H1 (cell line): ENCODE measurements around the gene GALNT17. TPM values are rescaled to one million over a fixed set of nuclear protein-coding genes. Genes with fewer than 3 reads are reported as not detected.

ENCODE experiments used
- CTCF ChIA-PET: fragments of 300-600 bp; sonication (Branson Sonifier 250); formaldehyde crosslinking; loops from one replicate; lab custom pipeline; 2021; ENCODE audit not compliant: partially characterized antibody; lab: Charles Lee
- POLR2A ChIA-PET: fragments of 300-600 bp; sonication (Branson Sonifier 250); formaldehyde crosslinking; loops from one replicate; lab custom pipeline; 2021; ENCODE audit warnings: inconsistent platforms; ENCODE audit not compliant: partially characterized antibody; lab: Charles Lee
- DNase-seq, 2 experiments: peaks; one replicate each; pipeline versions ENCODE4 v3.0.0 to v3.0.0-alpha.2; 2010 to 2022; ENCODE audit warnings: low spot score in 2 of 2, low read depth in 1 of 2, mixed read lengths in 1 of 2
- FAIRE-seq: peaks from 2 replicates; lab custom pipeline; 2011; peaks lifted over from hg19 to GRCh38; lab: Jason Lieb, UNC
- H2AFZ ChIP-seq: 2 replicates; pipeline ENCODE4 v1.8.1; 2012; ENCODE audit warnings: low read length, inconsistent platforms
- H2AK5ac ChIP-seq: 2 replicates; pipeline ENCODE4 v1.6.1; 2013; ENCODE audit warnings: low read depth, low read length
- H2BK120ac ChIP-seq: replicated peaks from 2 replicates; pipeline ENCODE3; 2013; ENCODE audit warnings: low read depth, low read length, inconsistent platforms
- H2BK12ac ChIP-seq: 2 replicates; pipeline ENCODE4 v1.6.1; 2013; ENCODE audit warnings: low read depth, low read length
- H2BK15ac ChIP-seq: 2 replicates; pipeline ENCODE4 v1.6.1; 2013; ENCODE audit warnings: low read length
- H2BK20ac ChIP-seq: 2 replicates; pipeline ENCODE4 v1.6.1; 2013; ENCODE audit warnings: low read length
- H2BK5ac ChIP-seq: 2 replicates; pipeline ENCODE4 v1.6.1; 2013; ENCODE audit warnings: low read depth, low read length
- H3K14ac ChIP-seq: 2 replicates; pipeline ENCODE4 v1.6.1; 2013; ENCODE audit warnings: inconsistent platforms; ENCODE audit not compliant: insufficient read length
- H3K18ac ChIP-seq: 2 replicates; pipeline ENCODE4 v1.6.1; 2013; ENCODE audit warnings: low read length; ENCODE audit errors: extremely low read depth
- H3K23ac ChIP-seq: 2 replicates; pipeline ENCODE4 v1.6.1; 2013; ENCODE audit warnings: inconsistent platforms; ENCODE audit not compliant: insufficient read length
- H3K23me2 ChIP-seq: 2 replicates; pipeline ENCODE4 v1.6.1; 2013; ENCODE audit warnings: low read depth, low read length
- H3K27ac ChIP-seq: 2 replicates; pipeline ENCODE4 v1.6.1; 2011; ENCODE audit warnings: low read depth, low read length, inconsistent platforms
- H3K27me3 ChIP-seq, 4 experiments: replicated peaks in 1 of 4; 1 replicate in 1 of 4; 2 replicates in 3 of 4; pipeline versions ENCODE4 v1.6.1 to v1.8.1; 2011 to 2013; ENCODE audit warnings: low read length in 3 of 4, mild to moderate bottlenecking in 3 of 4, inconsistent platforms in 2 of 4, mixed read lengths in 2 of 4, moderate library complexity in 1 of 4; ENCODE audit not compliant: control insufficient read depth in 3 of 4, insufficient read depth in 3 of 4; ENCODE audit errors: extremely low read depth in 1 of 4
- H3K36me3 ChIP-seq, 4 experiments: 2 replicates each; pipeline versions ENCODE4 v1.6.1 to v1.8.1; 2011 to 2013; ENCODE audit warnings: mild to moderate bottlenecking in 4 of 4, low read length in 3 of 4, moderate library complexity in 2 of 4, control low read depth in 1 of 4, inconsistent platforms in 1 of 4; ENCODE audit not compliant: insufficient read depth in 4 of 4, control insufficient read depth in 2 of 4
- H3K4ac ChIP-seq: replicated peaks from 2 replicates; pipeline ENCODE3; 2013; ENCODE audit warnings: low read length, low read depth, mixed read lengths, inconsistent platforms; ENCODE audit not compliant: insufficient read length
- H3K4me1 ChIP-seq, 4 experiments: replicated peaks in 1 of 4; 1 replicate in 1 of 4; 2 replicates in 3 of 4; pipeline versions ENCODE4 v1.6.1 to v1.8.1; 2011 to 2013; ENCODE audit warnings: low read length in 3 of 4, inconsistent platforms in 2 of 4, mixed read lengths in 1 of 4; ENCODE audit not compliant: insufficient read depth in 4 of 4, control insufficient read depth in 3 of 4
- H3K4me2 ChIP-seq, 2 experiments: 2 replicates each; pipeline versions ENCODE4 v1.6.1 to v1.8.1; 2011 to 2013; ENCODE audit warnings: low read depth in 2 of 2, low read length in 2 of 2, control low read depth in 1 of 2, inconsistent platforms in 1 of 2, mild to moderate bottlenecking in 1 of 2; ENCODE audit not compliant: insufficient read depth in 1 of 2
- H3K4me3 ChIP-seq, 4 experiments: fragments of 200-600, 300-600 bp in 1 of 4; sonication (generic), shearing (Covaris generic), sonication (Bioruptor Twin) in 1 of 4; 2 replicates each; pipeline versions ENCODE4 v1.5.1 to v1.8.1; 2011 to 2016; ENCODE audit warnings: low read length in 4 of 4, low read depth in 3 of 4, control low read depth in 2 of 4, inconsistent platforms in 2 of 4, mild to moderate bottlenecking in 2 of 4, mixed read lengths in 1 of 4, moderate library complexity in 1 of 4; ENCODE audit not compliant: insufficient read depth in 2 of 4; ENCODE audit errors: extremely low read depth in 1 of 4
- H3K56ac ChIP-seq: replicated peaks from 2 replicates; pipeline ENCODE3; 2013; ENCODE audit warnings: low read depth, mild to moderate bottlenecking, mixed read lengths, low read length, inconsistent platforms; ENCODE audit not compliant: insufficient read length
- H3K79me1 ChIP-seq: 2 replicates; pipeline ENCODE4 v1.6.1; 2013; ENCODE audit warnings: low read depth, low read length, control low read depth
- H3K79me2 ChIP-seq, 2 experiments: 2 replicates each; pipeline versions ENCODE4 v1.6.1 to v1.8.1; 2012 to 2013; ENCODE audit warnings: low read length in 2 of 2, mild to moderate bottlenecking in 2 of 2, inconsistent platforms in 1 of 2; ENCODE audit not compliant: insufficient read depth in 2 of 2, control insufficient read depth in 1 of 2
- H3K9ac ChIP-seq, 4 experiments: replicated peaks in 1 of 4; 1 replicate in 1 of 4; 2 replicates in 3 of 4; pipeline versions ENCODE4 v1.6.1 to v1.8.1; 2011 to 2013; ENCODE audit warnings: low read depth in 3 of 4, low read length in 3 of 4, control low read depth in 2 of 4, mild to moderate bottlenecking in 2 of 4, moderate library complexity in 2 of 4, inconsistent platforms in 1 of 4; ENCODE audit errors: extremely low read depth in 1 of 4
- H3K9me3 ChIP-seq, 2 experiments: 2 replicates each; pipeline versions ENCODE4 v1.6.1 to v1.8.1; 2012 to 2013; ENCODE audit warnings: mild to moderate bottlenecking in 2 of 2, moderate library complexity in 2 of 2, control low read depth in 1 of 2, inconsistent platforms in 1 of 2, low read depth in 1 of 2, low read length in 1 of 2, mixed read lengths in 1 of 2; ENCODE audit not compliant: insufficient read depth in 2 of 2
- H4K20me1 ChIP-seq, 2 experiments: replicated peaks in 1 of 2; 2 replicates each; pipeline versions ENCODE3 to v1.8.1; 2011 to 2013; ENCODE audit warnings: inconsistent platforms in 2 of 2, low read length in 2 of 2, mild to moderate bottlenecking in 1 of 2; ENCODE audit not compliant: insufficient read depth in 2 of 2, control insufficient read depth in 1 of 2
- H4K5ac ChIP-seq: 2 replicates; pipeline ENCODE4 v1.6.1; 2013; ENCODE audit warnings: low read length, low read depth, mixed read lengths, inconsistent platforms; ENCODE audit not compliant: insufficient read length
- H4K8ac ChIP-seq: 2 replicates; pipeline ENCODE4 v1.8.0; 2013; ENCODE audit warnings: mild to moderate bottlenecking, moderate library complexity, low read length, inconsistent platforms; ENCODE audit not compliant: insufficient read depth; ENCODE audit errors: extremely low read depth
- H4K91ac ChIP-seq: replicated peaks from 2 replicates; pipeline ENCODE3; 2013; ENCODE audit warnings: low read length, mixed read lengths, inconsistent platforms; ENCODE audit not compliant: insufficient read length
- BACH1 ChIP-seq: IDR thresholded peaks from 2 replicates; pipeline ENCODE4 v1.6.1; 2012; ENCODE audit warnings: low read length, improper control_type of control experiment
- EP300 ChIP-seq, 2 experiments: IDR thresholded peaks; 1 replicate in 1 of 2; 2 replicates in 1 of 2; pipeline ENCODE4 v1.6.1; 2011 to 2012; ENCODE audit warnings: low read depth in 2 of 2, low read length in 2 of 2, mild to moderate bottlenecking in 2 of 2, borderline replicate concordance in 1 of 2, inconsistent platforms in 1 of 2, moderate library complexity in 1 of 2
- EZH2 ChIP-seq: fragments of 200-600 bp; sonication (generic); IDR thresholded peaks from 2 replicates; pipeline ENCODE4 v1.7.1; 2012; ENCODE audit warnings: low read depth, mild to moderate bottlenecking, moderate library complexity, low read length, inconsistent platforms; ENCODE audit not compliant: severe bottlenecking
- KDM5A ChIP-seq: fragments of 200-600 bp; IDR thresholded peaks from 2 replicates; pipeline ENCODE4 v1.7.1; 2012; ENCODE audit warnings: mild to moderate bottlenecking, low read length, inconsistent platforms, mixed read lengths
- NANOG ChIP-seq: IDR thresholded peaks from 2 replicates; pipeline ENCODE4 v1.6.1; 2011; ENCODE audit warnings: low read length, low read depth, mild to moderate bottlenecking, inconsistent platforms; ENCODE audit not compliant: insufficient read depth, poor library complexity, severe bottlenecking
- SIN3A ChIP-seq, 2 experiments: IDR thresholded peaks in 1 of 2; conservative IDR thresholded peaks in 1 of 2; 2 replicates each; pipeline ENCODE4 v1.6.1; 2011 to 2012; ENCODE audit warnings: low read length in 2 of 2, improper control_type of control experiment in 1 of 2, low read depth in 1 of 2, mild to moderate bottlenecking in 1 of 2
- TAF1 ChIP-seq: IDR thresholded peaks from 2 replicates; pipeline ENCODE4 v1.6.1; 2011; ENCODE audit warnings: mild to moderate bottlenecking, low read depth, low read length
- polyA plus RNA-seq, 7 experiments: library from polyadenylated mRNA; depleted of rRNA in 3 of 7; stranded (reverse) in 5 of 7; unstranded in 2 of 7; fragments of >200 nt in 5 of 7; fragments of 200-250 nt in 2 of 7; gene quantifications; 1 replicate in 5 of 7; 2 replicates in 1 of 7; 4 replicates in 1 of 7; pipeline versions ENCODE4 v1.2.1 to v1.2.3, GENCODE V29; 2011 to 2013; ENCODE audit warnings: missing spikeins in 2 of 7, mixed read lengths in 2 of 7
- total RNA-seq: library from RNA; stranded (reverse); fragmentation: NEBNext Ultra II Directional; extraction: Animal tissue kit (Norgen Biotek cat#: 25700); gene quantifications from 2 replicates; pipeline ENCODE4 v1.2.1, GENCODE V29; 2021
- TF ChIP-seq, protein P1 (sequence below): IDR thresholded peaks from 2 replicates; pipeline ENCODE4 v1.6.1; 2012; ENCODE audit warnings: inconsistent platforms
- TF ChIP-seq, protein P2 (sequence below): IDR thresholded peaks from 2 replicates; pipeline ENCODE4 v1.6.1; 2012; ENCODE audit warnings: low read length, inconsistent platforms
- TF ChIP-seq, protein P3 (sequence below): IDR thresholded peaks from 2 replicates; pipeline ENCODE4 v1.6.1; 2011; ENCODE audit warnings: low read depth, mild to moderate bottlenecking, low read length; ENCODE audit not compliant: insufficient read depth

Gene GALNT17
- total and polyA plus RNA-seq, 2 of the 8 experiments (the other 6 are each of a cell fraction or from before 2014, with no cell fraction given): 37.7 to 47.0 TPM

DNA sequence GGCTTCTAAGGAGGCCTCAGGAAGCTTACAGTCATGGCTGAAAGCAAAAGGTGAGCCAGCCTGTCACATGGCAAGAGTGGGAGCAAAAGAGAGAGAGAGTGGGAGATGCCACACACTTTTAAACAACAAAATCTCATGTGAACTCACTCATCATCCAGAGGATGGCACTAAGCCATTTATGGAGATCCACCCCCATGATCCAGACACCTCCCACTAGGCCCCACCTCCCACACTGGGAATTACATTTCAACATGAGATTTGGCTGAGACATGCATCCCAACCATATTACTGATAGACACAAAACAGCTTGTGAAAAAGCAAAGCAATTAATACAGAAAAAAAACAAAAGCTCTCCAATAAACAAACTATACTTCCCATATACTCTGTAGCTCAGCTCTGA lies 210.3 kb downstream of the GALNT17 start:
- Histone ChIP-seq H4K8ac (no peak overlapping the region; the same call in 1 of the 2 replicates), H3K56ac (no peak overlapping the region), H2BK20ac (no peak overlapping the region), H3K9ac (no peak overlapping the region), H3K4me2 (no peak overlapping the region), H3K14ac (no peak overlapping the region), H4K20me1 (no peaks in the 10 kb centered on the region), H2AK5ac (no peak overlapping the region), H2BK15ac (no peak overlapping the region), H2BK120ac (no peak overlapping the region), H4K5ac (no peak overlapping the region), H3K23ac (no peak overlapping the region), H2BK5ac (no peak overlapping the region), H3K4ac (no peak overlapping the region), H2BK12ac (no peak overlapping the region)
- CTCF ChIA-PET: interaction anchor here (0.6 to 1.1 kb wide), 2 partner anchors 114 to 391 kb away, joined by 3 to 5 read pairs; no protein-coding TSS in a partner anchor
- no peak for DNase-seq
- no peak for TF ChIP-seq EZH2
- TF ChIP-seq, protein P1, sequence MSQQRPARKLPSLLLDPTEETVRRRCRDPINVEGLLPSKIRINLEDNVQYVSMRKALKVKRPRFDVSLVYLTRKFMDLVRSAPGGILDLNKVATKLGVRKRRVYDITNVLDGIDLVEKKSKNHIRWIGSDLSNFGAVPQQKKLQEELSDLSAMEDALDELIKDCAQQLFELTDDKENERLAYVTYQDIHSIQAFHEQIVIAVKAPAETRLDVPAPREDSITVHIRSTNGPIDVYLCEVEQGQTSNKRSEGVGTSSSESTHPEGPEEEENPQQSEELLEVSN: no peak
- TF ChIP-seq TAF1: no peak
- TF ChIP-seq, protein P2, sequence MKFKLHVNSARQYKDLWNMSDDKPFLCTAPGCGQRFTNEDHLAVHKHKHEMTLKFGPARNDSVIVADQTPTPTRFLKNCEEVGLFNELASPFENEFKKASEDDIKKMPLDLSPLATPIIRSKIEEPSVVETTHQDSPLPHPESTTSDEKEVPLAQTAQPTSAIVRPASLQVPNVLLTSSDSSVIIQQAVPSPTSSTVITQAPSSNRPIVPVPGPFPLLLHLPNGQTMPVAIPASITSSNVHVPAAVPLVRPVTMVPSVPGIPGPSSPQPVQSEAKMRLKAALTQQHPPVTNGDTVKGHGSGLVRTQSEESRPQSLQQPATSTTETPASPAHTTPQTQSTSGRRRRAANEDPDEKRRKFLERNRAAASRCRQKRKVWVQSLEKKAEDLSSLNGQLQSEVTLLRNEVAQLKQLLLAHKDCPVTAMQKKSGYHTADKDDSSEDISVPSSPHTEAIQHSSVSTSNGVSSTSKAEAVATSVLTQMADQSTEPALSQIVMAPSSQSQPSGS: no peak
- no peak for TF ChIP-seq BACH1
- no peak for TF ChIP-seq NANOG
- TF ChIP-seq KDM5A: no peak
- no peak for TF ChIP-seq EP300 (IDR thresholded peaks at IDR 0.05; ENCODE audit: borderline replicate concordance in 1 of 2, low read depth in 2 of 2, low read length in 2 of 2)
- TF ChIP-seq, protein P3, sequence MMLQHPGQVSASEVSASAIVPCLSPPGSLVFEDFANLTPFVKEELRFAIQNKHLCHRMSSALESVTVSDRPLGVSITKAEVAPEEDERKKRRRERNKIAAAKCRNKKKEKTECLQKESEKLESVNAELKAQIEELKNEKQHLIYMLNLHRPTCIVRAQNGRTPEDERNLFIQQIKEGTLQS: no peak
- TF ChIP-seq SIN3A (conservative IDR thresholded peaks at IDR 0.05 in 1 of 2, IDR thresholded peaks at IDR 0.05 in 1 of 2; ENCODE audit: low read depth in 1 of 2, low read length in 2 of 2): no peak
- TF ChIP-seq, all 59 proteins: peak for 0
- H3K4me3 ChIP-seq: no peak overlapping the region
- peaks cover 2 to 6% of the 10 kb centered on the region in 2 experiments; a peak in 1 of 4 replicates for H3K9me3 ChIP-seq
- H3K36me3 ChIP-seq: peaks cover 0 to 3% (median 0%) of the 10 kb centered on the region in 4 experiments; a peak in 2 of 8 replicates
- no peak overlapping the region for H3K18ac ChIP-seq
- peaks cover 5% of the 10 kb centered on the region for H3K79me1 ChIP-seq
- no peaks in the 10 kb centered on the region for H3K23me2 ChIP-seq
- no peak overlapping the region for H2AFZ ChIP-seq
- peaks cover 0 to 2% (median 2%) of the 10 kb centered on the region in 4 experiments; a peak in 1 of 7 replicates for H3K4me1 ChIP-seq
- no peaks in the 10 kb centered on the region for H3K27me3 ChIP-seq
- POLR2A ChIA-PET: no interaction called here
- H3K79me2 ChIP-seq: peaks cover 0 to 45% of the 10 kb centered on the region in 2 experiments; a peak in 2 of 4 replicates
- H4K91ac ChIP-seq: no peak overlapping the region
- FAIRE-seq: no peak
- H3K27ac ChIP-seq: no peak overlapping the region
